CD14-positive monocyte (primary cell): ENCODE results near the gene TBC1D25. TPM values are rescaled to one million over a fixed set of nuclear protein-coding genes. Genes with fewer than 3 reads are reported as not detected.

Experiments
- DNase-seq, 3 donors: peaks; one replicate each; pipeline ENCODE4 v3.0.0-alpha.2; 2011 to 2022
- H2AFZ ChIP-seq: 2 replicates; pipeline ENCODE4 v1.6.0; 2012; ENCODE audit warnings: mild to moderate bottlenecking, low read depth, low read length, inconsistent platforms; ENCODE audit not compliant: insufficient read depth, poor library complexity, severe bottlenecking
- H3K27ac ChIP-seq, 2 donors: 1 replicate in 1 of 2; 2 replicates in 1 of 2; pipeline ENCODE4 v1.5.1; 2012 to 2013; ENCODE audit warnings: low read length in 2 of 2, control low read depth in 1 of 2, inconsistent platforms in 1 of 2, low read depth in 1 of 2, mild to moderate bottlenecking in 1 of 2
- H3K27me3 ChIP-seq, 2 donors: one replicate each; pipeline versions ENCODE4 v1.6.0 to v1.6.1; 2011 to 2013; ENCODE audit warnings: low read length in 2 of 2; ENCODE audit not compliant: control insufficient read depth in 2 of 2, insufficient read depth in 2 of 2
- H3K36me3 ChIP-seq, 2 donors: replicated peaks in 1 of 2; 1 replicate in 1 of 2; 2 replicates in 1 of 2; pipeline versions ENCODE4 v1.5.1 to v1.6.1; 2012 to 2013; ENCODE audit warnings: low read length in 2 of 2, control low read depth in 1 of 2, inconsistent platforms in 1 of 2, mild to moderate bottlenecking in 1 of 2; ENCODE audit not compliant: insufficient read depth in 2 of 2, control insufficient read depth in 1 of 2
- H3K4me1 ChIP-seq, 2 donors: 1 replicate in 1 of 2; 2 replicates in 1 of 2; pipeline versions ENCODE4 v1.5.1 to v1.6.1; 2012 to 2013; ENCODE audit warnings: low read length in 2 of 2, control low read depth in 1 of 2, inconsistent platforms in 1 of 2, mild to moderate bottlenecking in 1 of 2, moderate library complexity in 1 of 2; ENCODE audit not compliant: insufficient read depth in 2 of 2, control insufficient read depth in 1 of 2
- H3K4me2 ChIP-seq: replicated peaks from 2 replicates; pipeline ENCODE3; 2012; ENCODE audit warnings: low read length, moderate library complexity, mild to moderate bottlenecking; ENCODE audit not compliant: poor library complexity, severe bottlenecking; ENCODE audit errors: extremely low read depth
- H3K4me3 ChIP-seq, 3 experiments: fragments of 200-600 bp in 1 of 3; sonication (generic) in 1 of 3; replicated peaks in 1 of 3; 1 replicate in 2 of 3; 2 replicates in 1 of 3; pipeline ENCODE4 v1.5.1; 2011 to 2013; ENCODE audit warnings: low read length in 3 of 3, mild to moderate bottlenecking in 3 of 3, control low read depth in 2 of 3, low read depth in 2 of 3, inconsistent platforms in 1 of 3, moderate library complexity in 1 of 3
- H3K79me2 ChIP-seq: 2 replicates; pipeline ENCODE4 v1.6.0; 2012; ENCODE audit warnings: mild to moderate bottlenecking, control low read depth, inconsistent platforms, low read length, moderate library complexity; ENCODE audit not compliant: insufficient read depth
- H3K9ac ChIP-seq: 2 replicates; pipeline ENCODE4 v1.6.0; 2017; ENCODE audit warnings: low read length, mild to moderate bottlenecking; ENCODE audit not compliant: insufficient read depth, poor library complexity, severe bottlenecking
- H3K9me3 ChIP-seq, 2 donors: replicated peaks in 1 of 2; 1 replicate in 1 of 2; 2 replicates in 1 of 2; pipeline versions ENCODE4 v1.5.1 to v1.6.1; 2012 to 2013; ENCODE audit warnings: low read length in 2 of 2, control low read depth in 1 of 2; ENCODE audit not compliant: control insufficient read depth in 1 of 2, insufficient read depth in 1 of 2
- H4K20me1 ChIP-seq: 2 replicates; pipeline ENCODE4 v1.6.0; 2012; ENCODE audit warnings: mild to moderate bottlenecking, low read length, control low read depth, moderate library complexity; ENCODE audit not compliant: insufficient read depth
- H3K27ac Mint-ChIP-seq, 7 donors: one replicate each; pipeline ENCODE4 v1.8.0; 2020; ENCODE audit warnings: mild to moderate bottlenecking in 7 of 7, mixed read lengths in 7 of 7, moderate library complexity in 6 of 7, inconsistent platforms in 2 of 7
- H3K27me3 Mint-ChIP-seq, 3 donors: one replicate each; pipeline ENCODE4 v1.8.0; 2021 to 2022; ENCODE audit warnings: low read depth in 3 of 3, mild to moderate bottlenecking in 3 of 3, mixed read lengths in 3 of 3, moderate library complexity in 3 of 3, inconsistent platforms in 1 of 3
- H3K36me3 Mint-ChIP-seq, 2 donors: one replicate each; pipeline ENCODE4 v1.8.0; 2020; ENCODE audit warnings: mixed read lengths in 2 of 2, inconsistent platforms in 1 of 2, mild to moderate bottlenecking in 1 of 2
- H3K4me1 Mint-ChIP-seq: one replicate; pipeline ENCODE4 v1.8.0; 2020; ENCODE audit warnings: mild to moderate bottlenecking, mixed read lengths
- H3K4me3 Mint-ChIP-seq, 2 donors: one replicate each; pipeline ENCODE4 v1.8.0; 2020; ENCODE audit warnings: mild to moderate bottlenecking in 2 of 2, mixed read lengths in 2 of 2, moderate library complexity in 1 of 2
- H3K9me3 Mint-ChIP-seq, 7 donors: one replicate each; pipeline ENCODE4 v1.8.0; 2020 to 2022; ENCODE audit warnings: mixed read lengths in 7 of 7, mild to moderate bottlenecking in 6 of 7, moderate library complexity in 6 of 7, inconsistent platforms in 2 of 7
- CTCF ChIP-seq: fragments of 200-600 bp; IDR thresholded peaks from one replicate; pipeline ENCODE4 v1.8.0; 2022; ENCODE audit warnings: antibody characterized with exemption, mild to moderate bottlenecking
- WGBS: methylation state at CpG from one replicate; pipeline ENCODE4 v1.1.5; 2013; ENCODE audit warnings: missing lambda C conversion rate; ENCODE audit not compliant: insufficient coverage; 5-methylcytosine and 5-hydroxymethylcytosine counted together
- intact Hi-C, 2 donors: fragments of 100-400 bp; cut with micrococcal nuclease; formaldehyde crosslinking; loops; one replicate each; pipeline versions ENCODE4 v1.15.0 to v1.15.1; 2023
- polyA plus RNA-seq, 3 donors: library from polyadenylated mRNA; depleted of rRNA in 1 of 3; unstranded in 2 of 3; stranded (reverse) in 1 of 3; fragments of 300-500 nt in 2 of 3; fragments of >200 nt in 1 of 3; fragmentation: Illumina TruSeq in 2 of 3; gene quantifications; 1 replicate in 2 of 3; 2 replicates in 1 of 3; pipeline ENCODE4 v1.2.3, GENCODE V29; 2012 to 2021
- small RNA-seq: library from RNA; depleted of rRNA; stranded (forward); fragments of <200 nt; gene quantifications from one replicate; pipeline ENCODE3, GENCODE V24; 2012; ENCODE audit warnings: low read depth; ENCODE audit not compliant: insufficient read length

TBC1D25 gene
- polyA plus RNA-seq, 3 donors = 5.7 to 16.9 (median 6.6) TPM

GRCh38 chrX:48606091-48606490 is 66.6 kb downstream of the TBC1D25 start:
- no peak overlapping the region for H3K4me2 ChIP-seq
- DNase-seq = no peak
- H3K9ac ChIP-seq = no peak overlapping the region
- intact Hi-C loops = no loop called here
- H3K36me3 ChIP-seq = peaks cover 28 to 41% of the 10 kb centered on the region in 2 donors
- H3K4me1 ChIP-seq = no peaks in the 10 kb centered on the region
- no peak for TF ChIP-seq CTCF
- H3K9me3 ChIP-seq = no peaks in the 10 kb centered on the region
- no peaks in the 10 kb centered on the region for H3K4me1 Mint-ChIP-seq
- H2AFZ ChIP-seq = no peak overlapping the region
- no peak overlapping the region for H3K27ac ChIP-seq
- H4K20me1 ChIP-seq = no peaks in the 10 kb centered on the region
- no peak overlapping the region for H3K4me3 Mint-ChIP-seq
- peaks cover 0 to 2% (median 0%) of the 10 kb centered on the region in 7 donors for H3K9me3 Mint-ChIP-seq
- peaks cover 36 to 44% of the 10 kb centered on the region in 2 donors for H3K36me3 Mint-ChIP-seq
- no peaks in the 10 kb centered on the region for H3K79me2 ChIP-seq
- WGBS = 100% methylated on average over 1 of the region's 6 CpGs
- H3K27me3 ChIP-seq = no peaks in the 10 kb centered on the region
- peaks cover 0 to 8% (median 0%) of the 10 kb centered on the region in 3 donors for H3K27me3 Mint-ChIP-seq
- no peak overlapping the region for H3K4me3 ChIP-seq
- H3K27ac Mint-ChIP-seq = peak overlapping the region in 1 of 7 donors; percentile 21

GRCh38 chrX:48611703-48612102 is 72.2 kb downstream of the TBC1D25 start:
- Mint-ChIP-seq H3K9me3 (peaks cover 0 to 3% (median 0%) of the 10 kb centered on the region in 7 donors), H3K4me1 (peaks cover 12% of the 10 kb centered on the region), H3K27me3 (peaks cover 0 to 5% (median 2%) of the 10 kb centered on the region in 3 donors), H3K4me3 (no peak overlapping the region), H3K36me3 (no peaks in the 10 kb centered on the region), H3K27ac (no peak overlapping the region)
- H2AFZ ChIP-seq = no peak overlapping the region
- H3K9ac ChIP-seq = no peak overlapping the region
- no peaks in the 10 kb centered on the region for H3K27me3 ChIP-seq
- TF ChIP-seq CTCF = no peak
- H3K79me2 ChIP-seq = no peaks in the 10 kb centered on the region
- no peaks in the 10 kb centered on the region for H4K20me1 ChIP-seq
- H3K36me3 ChIP-seq = no peaks in the 10 kb centered on the region
- H3K4me2 ChIP-seq = no peak overlapping the region
- peaks cover 3 to 4% of the 10 kb centered on the region in 2 donors for H3K4me1 ChIP-seq
- DNase-seq = no peak
- H3K9me3 ChIP-seq = no peaks in the 10 kb centered on the region
- no peak overlapping the region for H3K4me3 ChIP-seq
- no peak overlapping the region for H3K27ac ChIP-seq
- WGBS = no CpG with 5 or more reads among the region's 2 CpGs
- intact Hi-C loops = no loop called here

Small RNAs within 50 kb of the gene (small RNA-seq; reads per million reads assigned to genes)
- gene MRPL32P1 = not detected

Other genes with a start within 250 kb of the TBC1D25 start
- not detected for gene SSX3, start 183.0 kb upstream of the TBC1D25 start, polyA plus RNA-seq
- gene SSX4, start 156.2 kb upstream of the TBC1D25 start, polyA plus RNA-seq = not detected
- gene SSX4B, start 127.8 kb upstream of the TBC1D25 start, polyA plus RNA-seq = not detected
- gene SLC38A5, start 69.5 kb upstream of the TBC1D25 start, polyA plus RNA-seq = under 1 TPM; 0.60 to 0.94 (median 0.69) TPM
- gene FTSJ1, start 63.5 kb upstream of the TBC1D25 start, polyA plus RNA-seq = 10 to 100 TPM; 36.6 to 44.3 (median 40.4) TPM
- gene PORCN, start 30.7 kb upstream of the TBC1D25 start, polyA plus RNA-seq = 10 to 100 TPM in 1 of 3 donors, 1 to 10 TPM in 2; 7.5 to 10.5 (median 7.8) TPM
- gene EBP, start 17.9 kb upstream of the TBC1D25 start, polyA plus RNA-seq = 10 to 100 TPM; 47.2 to 59.5 (median 47.4) TPM
- 100 to 1,000 TPM; 187 to 302 (median 203) TPM for gene RBM3, start 34.8 kb downstream of the TBC1D25 start, polyA plus RNA-seq
- 100 to 1,000 TPM in 1 of 3 donors, 10 to 100 TPM in 2; 68.6 to 171 (median 93.3) TPM for gene WDR13, start 57.8 kb downstream of the TBC1D25 start, polyA plus RNA-seq
- gene WAS, start 144.1 kb downstream of the TBC1D25 start, polyA plus RNA-seq = 100 to 1,000 TPM in 1 of 3 donors, 10 to 100 TPM in 2; 22.8 to 159 (median 38.0) TPM
- 1 to 10 TPM; 2.8 to 3.4 (median 2.9) TPM for gene SUV39H1, start 157.0 kb downstream of the TBC1D25 start, polyA plus RNA-seq
- gene GLOD5, start 222.0 kb downstream of the TBC1D25 start, polyA plus RNA-seq = not detected
- gene GATA1, start 246.9 kb downstream of the TBC1D25 start, polyA plus RNA-seq = not detected